IMR-90 (cell line): Measurements from ENCODE around the gene AGAP1. TPM values are rescaled to one million over a fixed set of nuclear protein-coding genes. Genes with fewer than 3 reads are reported as not detected.

ENCODE experiments used
- ATAC-seq: fragments of 200-7000 bp; cut with Tn5 transposase; 2 replicates; pipeline ENCODE4 v1.9.1; 2020; ENCODE audit warnings: low read depth, mild to moderate bottlenecking, moderate library complexity
- BruUV-seq: library from RNA; stranded (reverse); fragments of 400-500 nt; replicated peaks from 2 replicates; lab custom pipeline; 2021; lab: Mats Ljungman, UMichigan
- CTCF ChIA-PET: fragments of 300-600 bp; formaldehyde crosslinking; extraction: SDS; loops from one replicate; lab custom pipeline; 2021; ENCODE audit warnings: antibody characterized with exemption; lab: Yijun Ruan, JAX
- POLR2A ChIA-PET: fragments of 300-600 bp; sonication (Branson Sonifier 250); formaldehyde crosslinking; loops from one replicate; lab custom pipeline; 2022; ENCODE audit warnings: antibody characterized with exemption; ENCODE audit not compliant: unreplicated experiment; lab: Charles Lee
- DNase-seq: peaks from one replicate; pipeline ENCODE4 v3.0.0; 2013
- H2AFZ ChIP-seq: replicated peaks from 2 replicates; pipeline ENCODE3; 2013; ENCODE audit warnings: low read length, mild to moderate bottlenecking; ENCODE audit not compliant: poor library complexity
- H2AK5ac ChIP-seq: 2 replicates; pipeline ENCODE4 v1.6.1; 2013; ENCODE audit warnings: low read depth, low read length, inconsistent platforms
- H2AK9ac ChIP-seq: replicated peaks from 2 replicates; pipeline ENCODE3; 2013; ENCODE audit warnings: mild to moderate bottlenecking, low read depth, low read length, moderate library complexity; ENCODE audit not compliant: poor library complexity
- H2BK120ac ChIP-seq: 2 replicates; pipeline ENCODE4 v1.6.1; 2013; ENCODE audit warnings: low read depth, low read length, inconsistent platforms
- H2BK15ac ChIP-seq: 3 replicates; pipeline ENCODE4 v1.6.1; 2013; ENCODE audit warnings: low read depth, low read length, inconsistent platforms
- H2BK20ac ChIP-seq: 2 replicates; pipeline ENCODE4 v1.6.1; 2013; ENCODE audit warnings: low read depth, mild to moderate bottlenecking, inconsistent platforms, low read length, moderate library complexity
- H2BK5ac ChIP-seq: 2 replicates; pipeline ENCODE4 v1.6.1; 2013; ENCODE audit warnings: mild to moderate bottlenecking, low read depth, low read length, inconsistent platforms; ENCODE audit not compliant: poor library complexity, severe bottlenecking
- H3K14ac ChIP-seq: replicated peaks from 2 replicates; pipeline ENCODE4 v1.6.1; 2013; ENCODE audit warnings: low read depth, low read length, inconsistent platforms
- H3K18ac ChIP-seq: 2 replicates; pipeline ENCODE4 v1.6.1; 2013; ENCODE audit warnings: low read depth, low read length, control low read depth
- H3K23ac ChIP-seq: 2 replicates; pipeline ENCODE4 v1.6.1; 2013; ENCODE audit warnings: low read depth, low read length, inconsistent platforms
- H3K27ac ChIP-seq: 2 replicates; pipeline ENCODE4 v1.5.1; 2013; ENCODE audit warnings: mild to moderate bottlenecking, control low read depth, low read length; ENCODE audit not compliant: insufficient read depth
- H3K27me3 ChIP-seq: 2 replicates; pipeline ENCODE4 v1.6.1; 2013; ENCODE audit warnings: low read length; ENCODE audit not compliant: control insufficient read depth, insufficient read depth
- H3K36me3 ChIP-seq: 2 replicates; pipeline ENCODE4 v1.6.1; 2013; ENCODE audit warnings: low read length, mixed read lengths; ENCODE audit not compliant: control insufficient read depth, insufficient read depth
- H3K4ac ChIP-seq: 2 replicates; pipeline ENCODE4 v1.6.1; 2013; ENCODE audit warnings: low read depth, low read length, inconsistent platforms
- H3K4me1 ChIP-seq: 2 replicates; pipeline ENCODE4 v1.6.1; 2013; ENCODE audit warnings: low read length, mixed read lengths; ENCODE audit not compliant: control insufficient read depth, insufficient read depth
- H3K4me2 ChIP-seq: 2 replicates; pipeline ENCODE4 v1.6.1; 2013; ENCODE audit warnings: low read depth, mild to moderate bottlenecking, control low read depth, low read length, moderate library complexity
- H3K4me3 ChIP-seq: 2 replicates; pipeline ENCODE4 v1.5.1; 2013; ENCODE audit warnings: low read depth, mild to moderate bottlenecking, control low read depth, low read length, moderate library complexity; ENCODE audit not compliant: insufficient read depth
- H3K56ac ChIP-seq: 2 replicates; pipeline ENCODE4 v1.6.1; 2013; ENCODE audit warnings: low read length, inconsistent platforms; ENCODE audit not compliant: insufficient read depth; ENCODE audit errors: extremely low read depth
- H3K79me1 ChIP-seq, 2 experiments: 2 replicates each; pipeline ENCODE4 v1.6.1; 2013; ENCODE audit warnings: low read length in 2 of 2, inconsistent platforms in 1 of 2, low read depth in 1 of 2
- H3K9ac ChIP-seq: 2 replicates; pipeline ENCODE4 v1.6.1; 2013; ENCODE audit warnings: low read depth, low read length, control low read depth
- H3K9me1 ChIP-seq: 2 replicates; pipeline ENCODE4 v1.6.1; 2013; ENCODE audit warnings: low read length, inconsistent platforms; ENCODE audit not compliant: insufficient read depth
- H3K9me3 ChIP-seq: 2 replicates; pipeline ENCODE4 v1.6.1; 2013; ENCODE audit warnings: low read length; ENCODE audit not compliant: control insufficient read depth, insufficient read depth
- H4K20me1 ChIP-seq: 2 replicates; pipeline ENCODE4 v1.6.1; 2013; ENCODE audit warnings: low read length, inconsistent platforms; ENCODE audit not compliant: insufficient read depth
- H4K5ac ChIP-seq: 2 replicates; pipeline ENCODE4 v1.6.1; 2013; ENCODE audit warnings: mild to moderate bottlenecking, low read depth, low read length, control low read depth
- H4K8ac ChIP-seq, 2 experiments: 2 replicates each; pipeline ENCODE4 v1.6.1; 2013; ENCODE audit warnings: low read depth in 2 of 2, low read length in 2 of 2, control low read depth in 1 of 2, inconsistent platforms in 1 of 2
- H4K91ac ChIP-seq: 2 replicates; pipeline ENCODE4 v1.6.1; 2013; ENCODE audit warnings: low read depth, low read length, inconsistent platforms; ENCODE audit not compliant: insufficient read depth
- BHLHE40 ChIP-seq: fragments of 150-350 bp; IDR thresholded peaks from 2 replicates; pipeline ENCODE4 v1.6.1; 2016; ENCODE audit warnings: mild to moderate bottlenecking, low read depth, low read length
- CHD1 ChIP-seq: IDR thresholded peaks from 2 replicates; pipeline ENCODE4 v1.6.1; 2012; ENCODE audit warnings: low read depth, low read length, improper control_type of control experiment
- FOS ChIP-seq: fragments of 150-350 bp; IDR thresholded peaks from 2 replicates; pipeline ENCODE4 v1.6.1; 2016; ENCODE audit warnings: low read depth, low read length
- MAZ ChIP-seq: IDR thresholded peaks from 2 replicates; pipeline ENCODE4 v1.6.1; 2012; ENCODE audit warnings: low read depth, mild to moderate bottlenecking, low read length, improper control_type of control experiment, moderate library complexity, borderline replicate concordance
- MXI1 ChIP-seq: IDR thresholded peaks from 2 replicates; pipeline ENCODE4 v1.6.1; 2012; ENCODE audit warnings: low read depth, mild to moderate bottlenecking, low read length, moderate library complexity, borderline replicate concordance
- POLR2A ChIP-seq: IDR thresholded peaks from 2 replicates; pipeline ENCODE4 v1.6.1; 2012; ENCODE audit warnings: mild to moderate bottlenecking, low read depth, low read length
- RCOR1 ChIP-seq: IDR thresholded peaks from 2 replicates; pipeline ENCODE4 v1.6.1; 2012; ENCODE audit warnings: mild to moderate bottlenecking, low read length, improper control_type of control experiment; ENCODE audit not compliant: insufficient replicate concordance
- RFX5 ChIP-seq: IDR thresholded peaks from 2 replicates; pipeline ENCODE4 v1.8.0; 2012; ENCODE audit warnings: low read depth, mild to moderate bottlenecking, low read length, moderate library complexity
- USF2 ChIP-seq: fragments of 150-350 bp; IDR thresholded peaks from 2 replicates; pipeline ENCODE4 v1.6.1; 2017; ENCODE audit warnings: mild to moderate bottlenecking, antibody characterized with exemption, low read length, low read depth
- WGBS, 2 experiments: methylation state at CpG; one replicate each; pipeline versions ENCODE4 v1.1.5 to v1.1.7; 2013; ENCODE audit warnings: missing lambda C conversion rate in 2 of 2; ENCODE audit not compliant: insufficient read length in 1 of 2; ENCODE audit errors: extremely low coverage in 2 of 2; 5-methylcytosine and 5-hydroxymethylcytosine counted together
- dilution Hi-C: fragments of 300-500 bp; cut with HindIII; formaldehyde crosslinking; loops from one replicate; pipeline ENCODE4 v1.14.3; 2018; ENCODE audit warnings: low sequenced_read_pairs; ENCODE audit not compliant: unreplicated experiment
- in situ Hi-C: fragments of 300-500 bp; cut with MboI; formaldehyde crosslinking; loops from 3 replicates; pipeline ENCODE4 v1.14.3; 2019; ENCODE audit warnings: low sequenced_read_pairs, inconsistent platforms, mixed read lengths
- intact Hi-C: fragments of 100-400 bp; cut with micrococcal nuclease; formaldehyde crosslinking; loops from 2 replicates; pipeline ENCODE4 v1.10.0; 2022
- polyA plus RNA-seq, 3 experiments: library from polyadenylated mRNA; depleted of rRNA; stranded (reverse); fragments of >200 nt; gene quantifications; 2 replicates each; pipeline ENCODE4 v1.2.3, GENCODE V29; 2012; ENCODE audit warnings: low replicate concordance in 1 of 3
- total RNA-seq: library from RNA; depleted of rRNA; stranded (reverse); fragments of >200 nt; gene quantifications from 2 replicates; pipeline ENCODE4 v1.2.3, GENCODE V29; 2012
- TF ChIP-seq, protein P1 (sequence below): conservative IDR thresholded peaks from 2 replicates; pipeline ENCODE4 v1.5.1; 2012; ENCODE audit warnings: mild to moderate bottlenecking, low read depth, low read length, improper control_type of control experiment

AGAP1 gene
- total and polyA plus RNA-seq, 2 of the 4 experiments (the other 2 are of a cell fraction), result 15.1 to 16.4 TPM

- dilution Hi-C loops, result no loop called here
Observed at GRCh38 chr2:235831755-235832154, 337.9 kb downstream of the AGAP1 start.

More at GRCh38 chr2:235831755-235832154, 337.9 kb downstream of the AGAP1 start:
- Histone ChIP-seq H2BK120ac (no peak overlapping the region), H2AK5ac (no peak overlapping the region), H3K56ac (no peak overlapping the region), H3K27me3 (no peaks in the 10 kb centered on the region), H2BK20ac (no peak overlapping the region), H3K4ac (no peak overlapping the region), H2AK9ac (no peak overlapping the region), H2AFZ (no peak overlapping the region), H3K36me3 (0 out of 2 replicates have a peak, but pooled peaks cover 3% of the 10 kb centered on the region), H3K4me2 (no peak overlapping the region), H2BK15ac (no peak overlapping the region), H3K23ac (no peak overlapping the region), H3K4me1 (0 out of 2 replicates have a peak, but pooled peaks cover 1% of the 10 kb centered on the region), H3K79me1 (no peaks in the 10 kb centered on the region; a peak in 1 of 4 replicates), H4K20me1 (no peaks in the 10 kb centered on the region), H3K4me3 (no peak overlapping the region), H2BK5ac (no peak overlapping the region), H3K27ac (no peak overlapping the region), H3K9ac (no peak overlapping the region), H4K5ac (no peak overlapping the region), H4K8ac (no peak overlapping the region), H3K9me1 (peaks cover 3% of the 10 kb centered on the region; the same call in 1 of the 2 replicates), H4K91ac (no peak overlapping the region), H3K14ac (no peak overlapping the region), H3K9me3 (no peaks in the 10 kb centered on the region), H3K18ac (no peak overlapping the region)
- ATAC-seq (no peak), DNase-seq (no peak)
- POLR2A ChIA-PET, result no interaction called here
- no TSS peak for BruUV-seq
- in situ Hi-C loops, result no loop called here
- intact Hi-C loops, result no loop called here
- TF ChIP-seq FOS (no peak), CHD1 (no peak), MXI1 (no peak), POLR2A (no peak), RCOR1 (no peak), USF2 (no peak), RFX5 (no peak), MAZ (no peak), BHLHE40 (no peak)
- TF ChIP-seq, protein P1, sequence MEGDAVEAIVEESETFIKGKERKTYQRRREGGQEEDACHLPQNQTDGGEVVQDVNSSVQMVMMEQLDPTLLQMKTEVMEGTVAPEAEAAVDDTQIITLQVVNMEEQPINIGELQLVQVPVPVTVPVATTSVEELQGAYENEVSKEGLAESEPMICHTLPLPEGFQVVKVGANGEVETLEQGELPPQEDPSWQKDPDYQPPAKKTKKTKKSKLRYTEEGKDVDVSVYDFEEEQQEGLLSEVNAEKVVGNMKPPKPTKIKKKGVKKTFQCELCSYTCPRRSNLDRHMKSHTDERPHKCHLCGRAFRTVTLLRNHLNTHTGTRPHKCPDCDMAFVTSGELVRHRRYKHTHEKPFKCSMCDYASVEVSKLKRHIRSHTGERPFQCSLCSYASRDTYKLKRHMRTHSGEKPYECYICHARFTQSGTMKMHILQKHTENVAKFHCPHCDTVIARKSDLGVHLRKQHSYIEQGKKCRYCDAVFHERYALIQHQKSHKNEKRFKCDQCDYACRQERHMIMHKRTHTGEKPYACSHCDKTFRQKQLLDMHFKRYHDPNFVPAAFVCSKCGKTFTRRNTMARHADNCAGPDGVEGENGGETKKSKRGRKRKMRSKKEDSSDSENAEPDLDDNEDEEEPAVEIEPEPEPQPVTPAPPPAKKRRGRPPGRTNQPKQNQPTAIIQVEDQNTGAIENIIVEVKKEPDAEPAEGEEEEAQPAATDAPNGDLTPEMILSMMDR, result no peak
- CTCF ChIA-PET, result no interaction called here
- no CpG with 5 or more reads among the region's 1 CpG for WGBS, 2 experiments
